Tibial artery (tissue), 4 donors: ENCODE results near the gene INPP5D.

Source experiments
- DNase-seq, 2 donors: peaks; one replicate each; pipeline ENCODE4 v3.0.0-alpha.2; 2019
- H3K27ac ChIP-seq, 2 donors: fragments of 200-600 bp; sonication (generic) in 1 of 2; 1 replicate in 1 of 2; 2 replicates in 1 of 2; pipeline ENCODE4 v1.5.1; 2018 to 2019; ENCODE audit warnings: mild to moderate bottlenecking in 1 of 2
- H3K27me3 ChIP-seq, 2 donors: fragments of 200-600 bp; sonication (generic) in 1 of 2; one replicate each; pipeline versions ENCODE4 v1.5.1 to v1.6.0; 2016 to 2019
- H3K36me3 ChIP-seq, 3 donors: fragments of 200-600 bp; sonication (generic) in 2 of 3; one replicate each; pipeline ENCODE4 v1.5.1; 2016 to 2019; ENCODE audit warnings: mild to moderate bottlenecking in 2 of 3
- H3K4me1 ChIP-seq, 4 donors: fragments of 200-600 bp; sonication (generic) in 2 of 4; 1 replicate in 3 of 4; 2 replicates in 1 of 4; pipeline ENCODE4 v1.5.1; 2016 to 2019
- H3K4me3 ChIP-seq, 2 donors: fragments of 200-600 bp; sonication (generic) in 1 of 2; 1 replicate in 1 of 2; 2 replicates in 1 of 2; pipeline ENCODE4 v1.5.1; 2018 to 2019; ENCODE audit warnings: mild to moderate bottlenecking in 2 of 2
- H3K9me3 ChIP-seq, 3 donors: fragments of 200-600 bp; sonication (generic) in 1 of 3; one replicate each; pipeline ENCODE4 v1.5.1; 2016 to 2019
- CTCF ChIP-seq, 2 experiments: fragments of 200-600 bp in 1 of 2; fragments of 450-650 bp in 1 of 2; IDR thresholded peaks; one replicate each; pipeline ENCODE4 v1.5.1; 2017 to 2019; ENCODE audit warnings: antibody characterized with exemption in 2 of 2, mild to moderate bottlenecking in 1 of 2, moderate library complexity in 1 of 2
- intact Hi-C: fragments of 100-400 bp; cut with DNase I; formaldehyde crosslinking; loops from one replicate; pipeline ENCODE4 v1.15.0; 2023; ENCODE audit warnings: low total_unique reads

The INPP5D gene

GRCh38 chr2:233162770-233163169, 102.6 kb downstream of the INPP5D start:
- no peaks in the 10 kb centered on the region for H3K9me3 ChIP-seq
- H3K27me3 ChIP-seq = peaks cover 0 to 8% of the 10 kb centered on the region in 2 donors
- no peak overlapping the region for H3K4me3 ChIP-seq
- H3K27ac ChIP-seq = no peak overlapping the region
- DNase-seq = no peak
- no peak for TF ChIP-seq CTCF (IDR thresholded peaks at IDR 0.05)
- intact Hi-C loops = no loop called here
- H3K4me1 ChIP-seq = peaks cover 0 to 9% (median 0%) of the 10 kb centered on the region in 4 donors
- H3K36me3 ChIP-seq = no peaks in the 10 kb centered on the region

GRCh38 chr2:233163486-233164103, 103.5 kb downstream of the INPP5D start:
- H3K4me3 ChIP-seq = no peak overlapping the region
- H3K27ac ChIP-seq = no peak overlapping the region
- no peak for DNase-seq
- peaks cover 0 to 8% of the 10 kb centered on the region in 2 donors for H3K27me3 ChIP-seq
- intact Hi-C loops = no loop called here
- no peaks in the 10 kb centered on the region for H3K36me3 ChIP-seq
- peaks cover 0 to 9% (median 0%) of the 10 kb centered on the region in 4 donors for H3K4me1 ChIP-seq
- no peaks in the 10 kb centered on the region for H3K9me3 ChIP-seq
- TF ChIP-seq CTCF (IDR thresholded peaks at IDR 0.05) = no peak

- Histone ChIP-seq H3K4me3 (no peak overlapping the region), H3K36me3 (no peaks in the 10 kb centered on the region), H3K27ac (no peak overlapping the region), H3K27me3 (peaks cover 0 to 8% of the 10 kb centered on the region in 2 donors), H3K4me1 (peaks cover 0 to 9% (median 0%) of the 10 kb centered on the region in 4 donors), H3K9me3 (no peaks in the 10 kb centered on the region)
- no peak for DNase-seq
- TF ChIP-seq CTCF (IDR thresholded peaks at IDR 0.05) = no peak
- intact Hi-C loops = no loop called here
These were observed 104.0 kb downstream of the INPP5D start for GRCh38 chr2:233164128-233164635.

GRCh38 chr2:233164967-233165366, 104.8 kb downstream of the INPP5D start:
- H3K27ac ChIP-seq = no peak overlapping the region
- intact Hi-C loops = no loop called here
- H3K4me1 ChIP-seq = peaks cover 0 to 9% (median 0%) of the 10 kb centered on the region in 4 donors
- H3K9me3 ChIP-seq = no peaks in the 10 kb centered on the region
- no peak for TF ChIP-seq CTCF (IDR thresholded peaks at IDR 0.05)
- H3K27me3 ChIP-seq = peaks cover 0 to 8% of the 10 kb centered on the region in 2 donors
- no peak overlapping the region for H3K4me3 ChIP-seq
- no peak for DNase-seq
- H3K36me3 ChIP-seq = no peaks in the 10 kb centered on the region

GRCh38 chr2:233165543-233165894, 105.4 kb downstream of the INPP5D start:
- Histone ChIP-seq H3K9me3 (no peaks in the 10 kb centered on the region), H3K4me3 (no peak overlapping the region), H3K36me3 (no peaks in the 10 kb centered on the region), H3K27me3 (peaks cover 0 to 8% of the 10 kb centered on the region in 2 donors), H3K4me1 (peaks cover 0 to 9% (median 0%) of the 10 kb centered on the region in 4 donors), H3K27ac (no peak overlapping the region)
- intact Hi-C loops = no loop called here
- DNase-seq = no peak
- TF ChIP-seq CTCF (IDR thresholded peaks at IDR 0.05) = no peak
